Effector CD4-positive, alpha-beta T cell (primary cell): Measurements from ENCODE around the gene AKAP5.
"Not testable (repeated sequence)": the region's sequence is repeated elsewhere in the genome, so short reads cannot be mapped to it uniquely, and the experiment has no call there.

ENCODE experiments used
- DNase-seq: peaks from one replicate; pipeline ENCODE4 v3.0.0-alpha.2; 2020

AKAP5 gene

DNA sequence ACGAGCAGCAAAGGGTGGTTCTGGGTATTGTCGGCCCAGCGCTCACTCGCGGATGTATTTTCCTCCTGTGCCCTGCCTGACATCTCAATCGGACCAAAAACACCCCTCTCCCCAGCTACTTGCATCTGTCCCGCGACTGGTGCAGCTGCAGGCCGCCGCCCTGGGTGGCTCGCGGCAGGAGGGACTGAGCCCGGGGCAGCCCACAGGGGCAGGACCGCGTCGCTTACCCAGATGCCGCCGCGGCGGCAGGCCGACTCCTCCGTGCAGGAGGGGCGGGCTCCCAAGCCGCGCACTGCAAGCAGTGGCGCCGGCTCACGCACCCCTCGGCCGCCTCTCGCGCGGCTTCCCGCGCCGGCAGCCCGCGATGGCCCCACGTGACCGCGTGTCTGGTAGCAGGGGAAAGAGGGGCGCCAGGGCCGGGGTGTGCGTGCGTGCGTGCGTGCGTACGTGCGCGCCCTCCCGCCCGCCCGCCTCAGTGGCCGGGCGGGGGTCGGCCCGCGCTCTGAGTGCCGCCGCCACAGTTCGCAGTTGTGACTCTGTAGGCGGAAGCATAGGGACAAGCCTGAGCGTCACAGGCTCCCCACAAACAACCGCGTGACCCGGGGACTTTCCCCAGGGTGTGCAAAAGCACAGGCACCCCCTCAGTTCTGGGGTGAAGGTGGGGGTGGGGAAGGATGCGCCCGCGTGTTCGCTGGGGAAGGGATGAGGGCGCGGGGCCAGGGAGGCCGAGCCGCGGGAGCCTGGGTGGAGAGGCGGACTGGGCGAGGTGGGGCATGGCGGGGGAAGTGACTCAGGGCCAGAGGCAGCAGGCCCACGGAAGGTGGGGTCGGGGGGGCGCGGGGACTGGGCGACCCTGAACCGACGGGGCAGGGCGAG is 38.4 kb downstream of the AKAP5 start, which contains the start of gene ZBTB25:
ZBTB25 (minus strand) TSS at position 405 of the 876 bp plus-strand sequence. CDS start 13,305 bp downstream, outside the sequence.
- DNase-seq: peak; percentile 100

- peak; percentile 78 for DNase-seq
Measured at GRCh38 chr14:64504310-64504896, 39.1 kb downstream of the AKAP5 start, which contains the start of gene ZBTB1. Gene ZBTB1, plus strand, starts transcription at chr14:64504770. Its CDS starts 16,735 bp downstream, at chr14:64521505.

- DNase-seq: peak; percentile 80
Measured at GRCh38 chr14:64504897-64505794, 39.8 kb downstream of the AKAP5 start.

- DNase-seq: no peak
Measured at GRCh38 chr14:64506721-64507120, 41.4 kb downstream of the AKAP5 start.

DNA sequence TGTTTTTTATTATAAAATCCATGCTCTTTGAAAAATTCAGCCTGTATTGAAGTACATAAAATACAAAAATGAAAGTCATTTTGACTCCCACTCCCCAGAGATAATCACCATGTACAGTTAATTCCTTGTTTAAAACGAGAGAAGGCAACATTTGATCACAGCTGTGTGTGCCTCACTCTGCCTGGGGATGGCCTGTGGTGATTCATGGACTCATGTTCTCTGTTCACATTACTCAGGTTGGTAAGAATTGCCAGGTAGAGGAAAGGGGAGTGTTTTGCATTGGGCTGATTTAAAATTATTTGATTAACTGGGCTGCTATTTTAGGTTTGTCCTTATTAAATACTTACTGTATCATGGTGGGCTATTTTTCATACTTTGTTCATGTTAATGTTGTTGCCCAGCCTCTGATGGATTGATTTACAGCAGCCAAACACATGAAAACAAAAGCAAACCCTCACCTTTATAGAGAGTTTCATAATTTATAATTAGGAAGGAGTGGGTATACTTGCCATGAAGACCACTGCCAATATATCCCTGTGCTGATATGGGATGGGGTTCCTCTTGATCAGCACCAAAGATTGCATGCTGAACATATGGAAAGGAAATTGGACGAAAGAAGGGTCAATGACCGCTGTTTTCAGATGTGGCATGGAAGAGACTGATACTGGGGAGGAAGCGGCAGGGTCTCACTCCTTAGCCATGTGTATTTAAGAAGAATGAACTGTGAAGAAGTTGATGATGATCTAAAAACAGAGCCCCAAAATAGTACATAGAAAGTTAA is 42.3 kb downstream of the AKAP5 start:
- no peak for DNase-seq

GRCh38 chr14:64508215-64508776 is 43.0 kb downstream of the AKAP5 start:
- DNase-seq: no peak

DNA sequence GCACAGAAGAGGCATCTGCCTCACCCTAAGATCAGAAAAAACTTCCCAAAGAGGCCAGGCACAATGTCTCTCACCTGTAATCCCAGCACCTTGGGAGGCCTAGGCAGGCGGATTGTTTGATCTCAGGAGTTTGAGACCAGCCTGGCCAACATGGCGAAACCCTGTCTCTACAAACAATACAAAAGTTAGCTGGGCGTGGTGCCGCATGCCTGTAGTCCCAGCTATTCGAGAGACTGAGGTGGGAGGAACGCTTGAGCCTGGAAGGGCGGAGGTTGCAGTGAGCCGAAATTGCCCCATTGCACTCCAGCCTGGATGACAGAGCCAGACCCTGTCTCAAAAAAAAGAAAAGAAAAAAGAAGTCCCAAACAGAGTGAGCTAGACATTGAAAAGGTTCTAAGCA is 43.7 kb downstream of the AKAP5 start:
- no peak for DNase-seq

- DNase-seq: peak; percentile 63
Measured at GRCh38 chr14:64510825-64511671, 45.7 kb downstream of the AKAP5 start.

DNA sequence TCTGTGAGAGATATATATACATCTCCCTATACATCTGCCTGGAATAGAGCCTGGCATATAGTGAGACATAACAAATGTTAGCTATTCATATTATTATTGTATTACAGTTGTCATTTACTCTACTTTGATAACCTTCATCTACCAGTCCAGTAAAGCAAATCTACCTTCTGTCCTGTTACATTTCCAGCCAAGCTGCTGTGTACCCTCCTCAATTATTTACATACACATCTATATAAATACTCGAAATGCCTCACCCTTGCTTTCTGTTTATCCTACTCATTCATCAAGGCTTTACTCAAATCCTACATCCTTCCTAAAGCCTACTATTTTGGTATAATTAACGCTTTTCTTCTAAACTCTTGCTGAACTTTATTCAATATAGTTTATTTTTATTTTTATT is 48.0 kb downstream of the AKAP5 start:
- no peak for DNase-seq

GRCh38 chr14:64515053-64515452 is 49.8 kb downstream of the AKAP5 start:
- DNase-seq: no peak

DNA sequence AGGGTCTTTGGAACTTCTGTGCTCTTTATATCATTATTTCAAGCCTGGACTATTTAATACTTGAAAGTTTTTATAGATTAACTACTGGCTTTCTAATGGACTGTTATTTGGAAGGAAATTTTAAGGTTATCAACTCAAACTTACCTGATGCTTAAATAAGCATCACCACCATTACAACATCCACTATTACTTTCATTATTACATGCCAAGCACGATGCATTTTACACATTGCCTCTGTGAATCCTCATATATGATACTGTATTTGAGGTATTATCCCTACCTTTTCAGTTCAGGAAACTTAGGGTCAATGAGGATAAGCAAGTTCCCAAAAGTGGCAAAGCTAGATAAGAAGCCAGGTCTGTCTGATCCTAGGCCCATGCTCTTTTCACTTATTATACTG is 51.7 kb downstream of the AKAP5 start:
- DNase-seq: no peak

GRCh38 chr14:64517667-64518066 is 52.4 kb downstream of the AKAP5 start:
- DNase-seq: not testable (repeated sequence)

DNA sequence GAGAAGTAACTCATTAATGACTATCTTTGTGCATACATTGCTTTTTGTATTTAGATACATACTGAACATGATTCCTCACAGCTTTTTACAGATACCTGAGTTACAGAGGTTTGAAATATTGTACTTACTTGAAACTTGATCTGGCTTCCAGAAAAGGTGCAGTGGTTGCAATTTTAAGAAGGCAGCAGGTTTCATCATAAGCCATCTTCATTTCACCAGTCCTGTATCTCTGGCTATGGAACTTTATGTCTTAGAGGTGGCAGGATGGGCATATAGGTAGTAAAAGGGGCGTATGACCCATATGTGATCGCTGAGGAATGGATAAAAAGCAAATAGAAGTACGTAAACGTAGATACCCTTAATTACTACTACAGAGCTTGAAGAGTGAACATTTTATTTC is 52.9 kb downstream of the AKAP5 start:
- DNase-seq: no peak

DNA sequence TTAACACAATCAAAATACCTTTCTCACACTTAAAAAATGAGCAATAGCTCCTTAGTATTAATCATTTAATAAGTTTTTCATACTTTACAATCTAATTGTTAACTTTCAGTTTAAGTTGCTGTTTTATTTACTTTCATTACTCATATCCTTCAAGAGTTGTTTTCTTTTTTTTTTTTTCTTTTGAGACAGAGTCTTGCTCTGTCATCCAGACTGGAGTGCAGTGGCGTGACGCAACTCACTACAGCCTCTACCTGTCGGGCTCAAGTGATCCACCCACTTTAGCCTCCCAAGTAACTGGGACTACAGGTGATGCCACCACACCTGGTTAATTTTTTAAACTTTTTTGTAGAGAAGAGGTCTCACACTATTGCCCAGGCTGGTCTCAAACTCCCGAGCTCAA is 55.4 kb downstream of the AKAP5 start:
- no peak for DNase-seq

- DNase-seq: no peak
Measured at GRCh38 chr14:64522591-64523355, 57.5 kb downstream of the AKAP5 start.
